ENCODE results near the gene SBNO1.
A peak's percentile ranks its signal among the peaks of the same experiment; 100 is the strongest.

DNA sequence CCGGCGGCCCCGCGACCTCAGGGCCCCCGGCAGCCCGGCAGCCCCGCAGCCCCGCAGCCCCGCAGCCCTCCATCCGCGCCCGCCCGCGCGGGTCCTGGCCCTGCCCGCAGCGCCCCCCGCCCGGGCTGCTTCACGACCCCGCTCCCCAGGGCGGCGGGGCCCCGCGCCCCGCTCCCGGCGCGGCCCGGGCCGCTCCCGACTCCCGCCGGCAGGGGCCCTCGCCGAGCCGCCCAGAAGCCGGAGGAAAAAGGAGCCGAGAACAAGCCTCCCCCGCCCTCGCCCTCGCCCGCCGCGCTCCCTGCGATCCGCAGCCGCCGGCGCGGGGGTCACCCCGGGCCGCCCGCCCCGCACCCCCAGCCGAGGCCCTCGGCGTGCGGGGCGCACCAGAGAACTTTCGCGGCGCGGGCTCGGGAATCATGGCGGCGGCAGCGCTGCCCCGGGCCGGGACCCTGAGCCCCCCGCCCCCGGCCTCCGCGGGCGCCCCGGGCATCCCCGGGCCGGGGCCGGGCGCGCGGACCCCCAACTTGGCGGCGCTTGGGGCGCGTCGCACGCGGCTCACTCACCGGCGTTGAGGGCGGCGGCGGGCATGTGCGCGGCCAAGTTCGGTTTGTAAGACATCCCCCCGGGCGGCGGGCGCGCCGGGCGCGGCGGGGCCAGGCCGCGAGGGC, 93.5 kb downstream of the SBNO1 start:
- peak; percentile 38 for TF ChIP-seq CTCF (IDR thresholded peaks at IDR 0.05)
- no peak for TF ChIP-seq EZH2 (IDR thresholded peaks at IDR 0.05; ENCODE audit: borderline replicate concordance, insufficient read depth, low read depth, low read length, poor library complexity, severe bottlenecking)
